Endodermal cell (in vitro differentiated cells): ENCODE measurements around the gene ATF7IP2. TPM values are rescaled to one million over a fixed set of nuclear protein-coding genes. Genes with fewer than 3 reads are reported as not detected.

Experiments
- DNase-seq: peaks from one replicate; pipeline ENCODE4 v3.0.0-alpha.2; 2017
- H3K27ac ChIP-seq: 2 replicates; pipeline ENCODE4 v1.5.1; 2013; ENCODE audit warnings: mild to moderate bottlenecking, low read depth, low read length, moderate library complexity
- H3K27me3 ChIP-seq: 2 replicates; pipeline ENCODE4 v1.6.1; 2013; ENCODE audit warnings: mild to moderate bottlenecking, low read length, moderate library complexity; ENCODE audit not compliant: insufficient read depth, control insufficient read depth, poor library complexity, severe bottlenecking
- H3K36me3 ChIP-seq: 2 replicates; pipeline ENCODE4 v1.7.0; 2013; ENCODE audit warnings: mild to moderate bottlenecking, low read length, moderate library complexity; ENCODE audit not compliant: control insufficient read depth, insufficient read depth
- H3K4me1 ChIP-seq: one replicate; pipeline ENCODE4 v1.7.0; 2013; ENCODE audit warnings: low read length; ENCODE audit not compliant: control insufficient read depth, insufficient read depth
- H3K4me3 ChIP-seq: 2 replicates; pipeline ENCODE4 v1.5.1; 2013; ENCODE audit warnings: mild to moderate bottlenecking, low read length, moderate library complexity
- H3K9ac ChIP-seq: 2 replicates; pipeline ENCODE4 v1.6.1; 2013; ENCODE audit warnings: mild to moderate bottlenecking, low read length, moderate library complexity; ENCODE audit not compliant: poor library complexity, severe bottlenecking; ENCODE audit errors: extremely low read depth
- H3K9me3 ChIP-seq: 2 replicates; pipeline ENCODE4 v1.6.1; 2013; ENCODE audit warnings: mild to moderate bottlenecking, low read length, moderate library complexity; ENCODE audit not compliant: control insufficient read depth
- H3K27ac Mint-ChIP-seq: 2 replicates; pipeline ENCODE4 v1.8.0; 2020; ENCODE audit warnings: mixed read lengths
- H3K27me3 Mint-ChIP-seq: 2 replicates; pipeline ENCODE4 v1.8.0; 2021; ENCODE audit warnings: mild to moderate bottlenecking, mixed read lengths; ENCODE audit not compliant: insufficient read depth
- H3K36me3 Mint-ChIP-seq: 2 replicates; pipeline ENCODE4 v1.8.0; 2020; ENCODE audit warnings: low read depth, mixed read lengths
- H3K4me1 Mint-ChIP-seq: 2 replicates; pipeline ENCODE4 v1.8.0; 2020; ENCODE audit warnings: mixed read lengths
- H3K4me3 Mint-ChIP-seq: 2 replicates; pipeline ENCODE4 v1.8.0; 2020; ENCODE audit warnings: mild to moderate bottlenecking, moderate library complexity, mixed read lengths
- H3K9me3 Mint-ChIP-seq: 2 replicates; pipeline ENCODE4 v1.8.0; 2020; ENCODE audit warnings: mild to moderate bottlenecking, mixed read lengths
- WGBS, 2 experiments: methylation state at CpG; one replicate each; pipeline versions ENCODE4 v1.1.5 to v1.1.7; 2013; ENCODE audit warnings: missing lambda C conversion rate in 2 of 2, mixed read lengths in 1 of 2; ENCODE audit not compliant: insufficient coverage in 1 of 2, insufficient read length in 1 of 2; 5-methylcytosine and 5-hydroxymethylcytosine counted together
- long read RNA-seq, 4 experiments: library from polyadenylated mRNA in 2 of 4; library from RNA in 1 of 4; library from capped mRNA in 1 of 4; stranded (forward) in 3 of 4; unstranded in 1 of 4; transcript quantifications; one replicate each; pipeline ENCODE4 v2.0.0, GENCODE V29; 2020 to 2021; ENCODE audit warnings: inconsistent platforms in 1 of 4
- polyA plus RNA-seq, 2 experiments: library from polyadenylated mRNA; stranded (reverse); fragments of 50-300 nt; gene quantifications; one replicate each; pipeline ENCODE4 v1.2.3, GENCODE V29; 2013
- total RNA-seq, 2 donors: library from RNA; stranded (reverse); fragmentation: NEBNext Ultra II Directional in 1 of 2; extraction: Animal tissue kit (Norgen Biotek cat#: 25700) in 1 of 2; gene quantifications; 2 replicates in 1 of 2; 3 replicates in 1 of 2; pipeline ENCODE4 v1.2.1, GENCODE V29; 2021
- TF ChIP-seq, protein P1 (sequence below): fragments of 200-600 bp; sonication (generic); conservative IDR thresholded peaks from 2 replicates; pipeline ENCODE4 v1.5.0; 2021; ENCODE audit warnings: antibody characterized with exemption, mild to moderate bottlenecking

ATF7IP2 gene, protein sequence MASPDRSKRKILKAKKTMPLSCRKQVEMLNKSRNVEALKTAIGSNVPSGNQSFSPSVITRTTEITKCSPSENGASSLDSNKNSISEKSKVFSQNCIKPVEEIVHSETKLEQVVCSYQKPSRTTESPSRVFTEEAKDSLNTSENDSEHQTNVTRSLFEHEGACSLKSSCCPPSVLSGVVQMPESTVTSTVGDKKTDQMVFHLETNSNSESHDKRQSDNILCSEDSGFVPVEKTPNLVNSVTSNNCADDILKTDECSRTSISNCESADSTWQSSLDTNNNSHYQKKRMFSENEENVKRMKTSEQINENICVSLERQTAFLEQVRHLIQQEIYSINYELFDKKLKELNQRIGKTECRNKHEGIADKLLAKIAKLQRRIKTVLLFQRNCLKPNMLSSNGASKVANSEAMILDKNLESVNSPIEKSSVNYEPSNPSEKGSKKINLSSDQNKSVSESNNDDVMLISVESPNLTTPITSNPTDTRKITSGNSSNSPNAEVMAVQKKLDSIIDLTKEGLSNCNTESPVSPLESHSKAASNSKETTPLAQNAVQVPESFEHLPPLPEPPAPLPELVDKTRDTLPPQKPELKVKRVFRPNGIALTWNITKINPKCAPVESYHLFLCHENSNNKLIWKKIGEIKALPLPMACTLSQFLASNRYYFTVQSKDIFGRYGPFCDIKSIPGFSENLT
- 10 to 100 TPM; 20.5 to 22.8 TPM for total RNA-seq
- 12.0 TPM for polyA plus RNA-seq (2013, experiment 1 of 2)
- 13.0 TPM for polyA plus RNA-seq (2013, experiment 2 of 2)
- long read RNA-seq, experiment 1, partial matches to known transcripts = 1 of 3 reads
- long read RNA-seq, experiment 1, other reads (novel, unspliced or antisense) = 2 of 3 reads
- long read RNA-seq, experiment 2, partial matches to known transcripts = 1 of 16 reads
- long read RNA-seq, experiment 2, other reads (novel, unspliced or antisense) = 11 of 16 reads
- long read RNA-seq, experiment 3, transcript ATF7IP2-204 (12 exons, 3,665 nt) = major isoform, 5 of 29 reads
- long read RNA-seq, experiment 3, partial matches to known transcripts = 1 of 29 reads
- long read RNA-seq, experiment 3, other reads (novel, unspliced or antisense) = 15 of 29 reads
- long read RNA-seq, experiment 4, partial matches to known transcripts = 1 of 9 reads
- long read RNA-seq, experiment 4, other reads (novel, unspliced or antisense) = 8 of 9 reads

DNA sequence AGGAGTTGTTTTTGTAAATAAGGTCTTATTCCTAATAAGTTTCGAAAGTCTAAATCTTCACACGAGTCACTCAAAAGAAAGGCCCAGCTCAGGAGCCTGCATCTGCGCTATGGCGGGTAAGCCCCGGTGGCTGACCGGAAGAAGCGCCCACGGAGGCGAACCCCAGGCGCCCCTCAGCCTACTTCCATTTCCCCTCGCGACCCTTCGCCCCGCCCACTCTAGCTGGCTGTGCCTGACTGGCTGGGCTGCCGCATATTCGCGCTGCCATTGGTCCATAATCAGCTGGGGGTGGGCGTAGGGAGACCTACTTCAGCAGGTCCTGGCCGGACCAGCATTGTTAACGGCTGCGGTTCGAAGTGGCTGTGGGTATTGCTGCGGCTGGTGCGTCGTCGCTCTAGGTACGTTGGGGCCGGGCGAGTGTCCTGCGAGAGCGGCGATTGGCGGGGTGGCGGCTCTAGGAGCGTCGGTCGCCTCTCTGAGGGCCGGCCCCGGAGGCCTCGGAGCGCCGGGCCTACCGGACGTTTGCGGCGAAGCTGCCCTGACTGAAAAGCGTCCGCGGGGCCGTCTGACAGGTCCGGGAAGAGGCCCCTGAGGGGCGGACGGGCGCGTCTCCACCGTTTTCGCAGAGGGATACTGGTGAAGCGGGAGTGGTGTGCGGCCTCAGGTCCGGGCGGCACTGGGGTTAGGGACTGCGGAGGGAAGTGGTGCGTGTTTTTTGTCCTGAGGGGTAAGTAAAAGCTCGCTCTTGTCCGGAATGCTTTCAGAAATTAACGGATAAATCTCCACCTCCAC lies at the start of gene ATF7IP2:
ATF7IP2 (plus strand) TSS at position 337 of the 792 bp plus-strand sequence. CDS start 44,560 bp downstream, outside the sequence.
- H3K36me3 Mint-ChIP-seq = peaks cover 29% of the 10 kb centered on the region
- DNase-seq = peak; percentile 99
- Histone ChIP-seq H3K27me3 (no peaks in the 10 kb centered on the region), H3K27ac (no peak within 1 kb of the TSS), H3K9ac (peak within 1 kb of the TSS; percentile 66), H3K9me3 (peaks cover 11% of the 10 kb centered on the region), H3K4me3 (peak within 1 kb of the TSS; percentile 97), H3K36me3 (peaks cover 17% of the 10 kb centered on the region), H3K4me1 (no peaks in the 10 kb centered on the region)
- 5 to 6% methylated on average over 29 to 66 of the region's 66 CpGs for WGBS, 2 experiments
- peaks cover 10% of the 10 kb centered on the region for H3K9me3 Mint-ChIP-seq
- H3K27ac Mint-ChIP-seq = peak within 1 kb of the TSS; percentile 92
- H3K27me3 Mint-ChIP-seq = no peaks in the 10 kb centered on the region
- TF ChIP-seq, protein P1, sequence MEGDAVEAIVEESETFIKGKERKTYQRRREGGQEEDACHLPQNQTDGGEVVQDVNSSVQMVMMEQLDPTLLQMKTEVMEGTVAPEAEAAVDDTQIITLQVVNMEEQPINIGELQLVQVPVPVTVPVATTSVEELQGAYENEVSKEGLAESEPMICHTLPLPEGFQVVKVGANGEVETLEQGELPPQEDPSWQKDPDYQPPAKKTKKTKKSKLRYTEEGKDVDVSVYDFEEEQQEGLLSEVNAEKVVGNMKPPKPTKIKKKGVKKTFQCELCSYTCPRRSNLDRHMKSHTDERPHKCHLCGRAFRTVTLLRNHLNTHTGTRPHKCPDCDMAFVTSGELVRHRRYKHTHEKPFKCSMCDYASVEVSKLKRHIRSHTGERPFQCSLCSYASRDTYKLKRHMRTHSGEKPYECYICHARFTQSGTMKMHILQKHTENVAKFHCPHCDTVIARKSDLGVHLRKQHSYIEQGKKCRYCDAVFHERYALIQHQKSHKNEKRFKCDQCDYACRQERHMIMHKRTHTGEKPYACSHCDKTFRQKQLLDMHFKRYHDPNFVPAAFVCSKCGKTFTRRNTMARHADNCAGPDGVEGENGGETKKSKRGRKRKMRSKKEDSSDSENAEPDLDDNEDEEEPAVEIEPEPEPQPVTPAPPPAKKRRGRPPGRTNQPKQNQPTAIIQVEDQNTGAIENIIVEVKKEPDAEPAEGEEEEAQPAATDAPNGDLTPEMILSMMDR = no peak
- H3K4me3 Mint-ChIP-seq = peak within 1 kb of the TSS; percentile 87
- peaks cover 8% of the 10 kb centered on the region for H3K4me1 Mint-ChIP-seq

- H3K27me3 ChIP-seq = no peaks in the 10 kb centered on the region
- no peaks in the 10 kb centered on the region for H3K27me3 Mint-ChIP-seq
- H3K36me3 Mint-ChIP-seq = peaks cover 8% of the 10 kb centered on the region
- H3K9me3 Mint-ChIP-seq = peaks cover 56% of the 10 kb centered on the region
- no peak for DNase-seq
- TF ChIP-seq, protein P1 = no peak
- 86 to 88% methylated on average over 2 of the region's 2 CpGs for WGBS, 2 experiments
- H3K4me3 Mint-ChIP-seq = no peak overlapping the region
- no peak overlapping the region for H3K4me3 ChIP-seq
- no peak overlapping the region for H3K27ac ChIP-seq
- H3K9me3 ChIP-seq = peaks cover 45% of the 10 kb centered on the region
- no peaks in the 10 kb centered on the region for H3K36me3 ChIP-seq
- no peak overlapping the region for H3K27ac Mint-ChIP-seq
- no peak overlapping the region for H3K9ac ChIP-seq
- no peaks in the 10 kb centered on the region for H3K4me1 ChIP-seq
- no peaks in the 10 kb centered on the region for H3K4me1 Mint-ChIP-seq
Measured at GRCh38 chr16:10338426-10338825, 47.4 kb upstream of the ATF7IP2 start.
